Activated CD4-positive, alpha-beta T cell treated with anti-CD3 and anti-CD28 coated beads, Interleukin-2, amount 50 U/mL, for 1 hour (primary cell): ENCODE results near the gene CDYL2.
"Not testable (repeated sequence)": the region's sequence is repeated elsewhere in the genome, so short reads cannot be mapped to it uniquely, and the experiment has no call there.

ENCODE experiments used
- DNase-seq: peaks from one replicate; pipeline ENCODE4 v3.0.0-alpha.2; 2020

The CDYL2 gene

GRCh38 chr16:80667251-80667560, 137.2 kb downstream of the CDYL2 start:
- DNase-seq = no peak

GRCh38 chr16:80666378-80667250, 137.8 kb downstream of the CDYL2 start:
- DNase-seq = no peak

GRCh38 chr16:80665356-80665755, 139.0 kb downstream of the CDYL2 start:
- DNase-seq = no peak

GRCh38 chr16:80664786-80665185, 139.6 kb downstream of the CDYL2 start:
- no peak for DNase-seq

GRCh38 chr16:80664226-80664625, 140.2 kb downstream of the CDYL2 start:
- no peak for DNase-seq

- no peak for DNase-seq
Observed at GRCh38 chr16:80663078-80663477, 141.3 kb downstream of the CDYL2 start.

- DNase-seq = no peak
Observed at GRCh38 chr16:80659865-80660264, 144.5 kb downstream of the CDYL2 start.

GRCh38 chr16:80656711-80657150, 147.7 kb downstream of the CDYL2 start:
- DNase-seq = peak; percentile 22

GRCh38 chr16:80656161-80656560, 148.2 kb downstream of the CDYL2 start:
- no peak for DNase-seq

GRCh38 chr16:80655751-80656150, 148.6 kb downstream of the CDYL2 start:
- DNase-seq = no peak

- DNase-seq = no peak
Observed at GRCh38 chr16:80654094-80654862, 150.1 kb downstream of the CDYL2 start.

- DNase-seq = no peak
Observed at GRCh38 chr16:80652441-80652840, 152.0 kb downstream of the CDYL2 start.

- DNase-seq = not testable (repeated sequence)
Observed at GRCh38 chr16:80650281-80650680, 154.1 kb downstream of the CDYL2 start.

- no peak for DNase-seq
Observed at GRCh38 chr16:80640316-80640715, 164.1 kb downstream of the CDYL2 start.

GRCh38 chr16:80639636-80640035, 164.8 kb downstream of the CDYL2 start:
- DNase-seq = no peak

GRCh38 chr16:80637621-80638020, 166.8 kb downstream of the CDYL2 start:
- DNase-seq = no peak

GRCh38 chr16:80631581-80631980, 172.8 kb downstream of the CDYL2 start:
- DNase-seq = no peak

- no peak for DNase-seq
Observed at GRCh38 chr16:80628254-80628653, 176.1 kb downstream of the CDYL2 start.

GRCh38 chr16:80627108-80627507, 177.3 kb downstream of the CDYL2 start:
- DNase-seq = no peak

GRCh38 chr16:80623376-80623775, 181.0 kb downstream of the CDYL2 start:
- DNase-seq = no peak

GRCh38 chr16:80622007-80622406, 182.4 kb downstream of the CDYL2 start:
- no peak for DNase-seq

- no peak for DNase-seq
Observed at GRCh38 chr16:80620736-80621605, 183.4 kb downstream of the CDYL2 start.

- no peak for DNase-seq
Observed at GRCh38 chr16:80619824-80620223, 184.6 kb downstream of the CDYL2 start.
